Measurements from ENCODE around the gene PTGER1.

Gene PTGER1

GRCh38 chr19:14503285-14503684, 28.1 kb upstream of the PTGER1 start:
- Histone ChIP-seq H3K27ac (replicated peaks) (no peak overlapping the region), H3K27me3 (ENCODE audit: insufficient read depth, poor library complexity, severe bottlenecking) (no peaks in the 10 kb centered on the region), H3K4me3 (replicated peaks; ENCODE audit: insufficient read depth, low read length) (no peak overlapping the region)
- TF ChIP-seq SPI1 (IDR thresholded peaks at IDR 0.05; ENCODE audit: borderline replicate concordance, low read depth) (no peak), GABPA (IDR thresholded peaks at IDR 0.05; ENCODE audit: low read depth) (no peak), POLR2AphosphoS5 (IDR thresholded peaks at IDR 0.05; ENCODE audit: low read depth) (no peak)
- TF ChIP-seq, protein P1, sequence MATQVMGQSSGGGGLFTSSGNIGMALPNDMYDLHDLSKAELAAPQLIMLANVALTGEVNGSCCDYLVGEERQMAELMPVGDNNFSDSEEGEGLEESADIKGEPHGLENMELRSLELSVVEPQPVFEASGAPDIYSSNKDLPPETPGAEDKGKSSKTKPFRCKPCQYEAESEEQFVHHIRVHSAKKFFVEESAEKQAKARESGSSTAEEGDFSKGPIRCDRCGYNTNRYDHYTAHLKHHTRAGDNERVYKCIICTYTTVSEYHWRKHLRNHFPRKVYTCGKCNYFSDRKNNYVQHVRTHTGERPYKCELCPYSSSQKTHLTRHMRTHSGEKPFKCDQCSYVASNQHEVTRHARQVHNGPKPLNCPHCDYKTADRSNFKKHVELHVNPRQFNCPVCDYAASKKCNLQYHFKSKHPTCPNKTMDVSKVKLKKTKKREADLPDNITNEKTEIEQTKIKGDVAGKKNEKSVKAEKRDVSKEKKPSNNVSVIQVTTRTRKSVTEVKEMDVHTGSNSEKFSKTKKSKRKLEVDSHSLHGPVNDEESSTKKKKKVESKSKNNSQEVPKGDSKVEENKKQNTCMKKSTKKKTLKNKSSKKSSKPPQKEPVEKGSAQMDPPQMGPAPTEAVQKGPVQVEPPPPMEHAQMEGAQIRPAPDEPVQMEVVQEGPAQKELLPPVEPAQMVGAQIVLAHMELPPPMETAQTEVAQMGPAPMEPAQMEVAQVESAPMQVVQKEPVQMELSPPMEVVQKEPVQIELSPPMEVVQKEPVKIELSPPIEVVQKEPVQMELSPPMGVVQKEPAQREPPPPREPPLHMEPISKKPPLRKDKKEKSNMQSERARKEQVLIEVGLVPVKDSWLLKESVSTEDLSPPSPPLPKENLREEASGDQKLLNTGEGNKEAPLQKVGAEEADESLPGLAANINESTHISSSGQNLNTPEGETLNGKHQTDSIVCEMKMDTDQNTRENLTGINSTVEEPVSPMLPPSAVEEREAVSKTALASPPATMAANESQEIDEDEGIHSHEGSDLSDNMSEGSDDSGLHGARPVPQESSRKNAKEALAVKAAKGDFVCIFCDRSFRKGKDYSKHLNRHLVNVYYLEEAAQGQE (IDR thresholded peaks at IDR 0.05; ENCODE audit: insufficient replicate concordance, low read depth) = no peak
- TF ChIP-seq, protein P2, sequence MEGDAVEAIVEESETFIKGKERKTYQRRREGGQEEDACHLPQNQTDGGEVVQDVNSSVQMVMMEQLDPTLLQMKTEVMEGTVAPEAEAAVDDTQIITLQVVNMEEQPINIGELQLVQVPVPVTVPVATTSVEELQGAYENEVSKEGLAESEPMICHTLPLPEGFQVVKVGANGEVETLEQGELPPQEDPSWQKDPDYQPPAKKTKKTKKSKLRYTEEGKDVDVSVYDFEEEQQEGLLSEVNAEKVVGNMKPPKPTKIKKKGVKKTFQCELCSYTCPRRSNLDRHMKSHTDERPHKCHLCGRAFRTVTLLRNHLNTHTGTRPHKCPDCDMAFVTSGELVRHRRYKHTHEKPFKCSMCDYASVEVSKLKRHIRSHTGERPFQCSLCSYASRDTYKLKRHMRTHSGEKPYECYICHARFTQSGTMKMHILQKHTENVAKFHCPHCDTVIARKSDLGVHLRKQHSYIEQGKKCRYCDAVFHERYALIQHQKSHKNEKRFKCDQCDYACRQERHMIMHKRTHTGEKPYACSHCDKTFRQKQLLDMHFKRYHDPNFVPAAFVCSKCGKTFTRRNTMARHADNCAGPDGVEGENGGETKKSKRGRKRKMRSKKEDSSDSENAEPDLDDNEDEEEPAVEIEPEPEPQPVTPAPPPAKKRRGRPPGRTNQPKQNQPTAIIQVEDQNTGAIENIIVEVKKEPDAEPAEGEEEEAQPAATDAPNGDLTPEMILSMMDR (IDR thresholded peaks at IDR 0.05; ENCODE audit: insufficient read depth, low read length) = no peak
- no peak for DNase-seq (ENCODE audit: low read depth in 1 of 2, low spot score in 1 of 2)

GRCh38 chr19:14502334-14503092, 27.4 kb upstream of the PTGER1 start:
- Histone ChIP-seq H3K4me3 (replicated peaks; ENCODE audit: insufficient read depth, low read length) (no peak overlapping the region), H3K27ac (replicated peaks) (no peak overlapping the region), H3K27me3 (ENCODE audit: insufficient read depth, poor library complexity, severe bottlenecking) (no peaks in the 10 kb centered on the region)
- no peak for DNase-seq (ENCODE audit: low read depth in 1 of 2, low spot score in 1 of 2)
- TF ChIP-seq POLR2AphosphoS5 (IDR thresholded peaks at IDR 0.05; ENCODE audit: low read depth) (no peak), GABPA (IDR thresholded peaks at IDR 0.05; ENCODE audit: low read depth) (no peak), SPI1 (IDR thresholded peaks at IDR 0.05; ENCODE audit: borderline replicate concordance, low read depth) (no peak)
- TF ChIP-seq, protein P2 (IDR thresholded peaks at IDR 0.05; ENCODE audit: insufficient read depth, low read length) = no peak
- TF ChIP-seq, protein P1 (IDR thresholded peaks at IDR 0.05; ENCODE audit: insufficient replicate concordance, low read depth) = no peak

GRCh38 chr19:14497228-14497921, 22.2 kb upstream of the PTGER1 start:
- Histone ChIP-seq H3K27me3 (ENCODE audit: insufficient read depth, poor library complexity, severe bottlenecking) (no peaks in the 10 kb centered on the region), H3K27ac (replicated peaks) (no peak overlapping the region), H3K4me3 (replicated peaks; ENCODE audit: insufficient read depth, low read length) (no peak overlapping the region)
- TF ChIP-seq GABPA (IDR thresholded peaks at IDR 0.05; ENCODE audit: low read depth) (no peak), SPI1 (IDR thresholded peaks at IDR 0.05; ENCODE audit: borderline replicate concordance, low read depth) (peak; percentile 29; the same call in 1 of the 2 replicates), POLR2AphosphoS5 (IDR thresholded peaks at IDR 0.05; ENCODE audit: low read depth) (no peak)
- TF ChIP-seq, protein P2 (IDR thresholded peaks at IDR 0.05; ENCODE audit: insufficient read depth, low read length) = no peak
- DNase-seq (ENCODE audit: low read depth in 1 of 2, low spot score in 1 of 2) = no peak
